Heart right ventricle (tissue), 16 donors: Measurements from ENCODE around the gene ARL2. TPM values are rescaled to one million over a fixed set of nuclear protein-coding genes. Genes with fewer than 3 reads are reported as not detected.

Experiments
- ATAC-seq, 8 donors: fragments of 200-7000 bp; cut with Tn5 transposase; one replicate each; pipeline ENCODE4 v1.9.1; 2020; ENCODE audit warnings: mild to moderate bottlenecking in 8 of 8, moderate library complexity in 8 of 8, moderate number of reproducible peaks in 1 of 8
- DNase-seq, 2 donors: peaks; one replicate each; pipeline ENCODE4 v3.0.0-alpha.2; 2020
- H3K27ac ChIP-seq, 10 donors: fragments of 200-600 bp; sonication (generic) in 2 of 10; one replicate each; pipeline versions ENCODE4 v1.5.0 to v1.8.0; 2020 to 2022; ENCODE audit warnings: mild to moderate bottlenecking in 3 of 10
- H3K27me3 ChIP-seq, 7 donors: fragments of 200-600 bp; one replicate each; pipeline ENCODE4 v1.8.0; 2021 to 2022; ENCODE audit warnings: mild to moderate bottlenecking in 2 of 7
- H3K36me3 ChIP-seq, 9 donors: fragments of 200-600 bp; sonication (generic) in 1 of 9; one replicate each; pipeline versions ENCODE4 v1.5.0 to v1.8.0; 2020 to 2022; ENCODE audit warnings: mild to moderate bottlenecking in 2 of 9
- H3K4me1 ChIP-seq, 9 donors: fragments of 200-600 bp; sonication (generic) in 1 of 9; one replicate each; pipeline versions ENCODE4 v1.5.0 to v1.8.0; 2020 to 2022; ENCODE audit warnings: mild to moderate bottlenecking in 4 of 9
- H3K4me3 ChIP-seq, 10 donors: fragments of 200-600 bp; sonication (generic) in 2 of 10; one replicate each; pipeline versions ENCODE4 v1.5.0 to v1.8.0; 2020 to 2022; ENCODE audit warnings: mild to moderate bottlenecking in 7 of 10, moderate library complexity in 2 of 10
- H3K9me3 ChIP-seq, 11 donors: fragments of 200-600 bp in 10 of 11; sonication (generic) in 2 of 11; one replicate each; pipeline versions ENCODE4 v1.5.0 to v1.8.0; 2013 to 2022; ENCODE audit warnings: mild to moderate bottlenecking in 2 of 11, control low read depth in 1 of 11, moderate library complexity in 1 of 11
- WGBS, 2 donors: extraction: QIAGEN DNeasy Blood & Tissue Kit; methylation state at CpG; one replicate each; pipeline ENCODE4 v1.1.7; 2013; ENCODE audit warnings: inconsistent platforms in 1 of 2; 5-methylcytosine and 5-hydroxymethylcytosine counted together
- intact Hi-C, 10 donors: fragments of 100-400 bp; cut with DNase I; formaldehyde crosslinking; loops; one replicate each; pipeline versions ENCODE4 v1.11.1 to v1.14.2; 2022
- polyA plus RNA-seq, 2 donors: library from polyadenylated mRNA; stranded (reverse); fragments of 200-250 nt; gene quantifications; one replicate each; pipeline ENCODE4 v1.2.3, GENCODE V29; 2013
- total RNA-seq, 10 donors: library from RNA; stranded (reverse); fragmentation: NEBNext Ultra II Directional in 3 of 10; extraction: Animal tissue kit (Norgen Biotek cat#: 25700) in 3 of 10; gene quantifications; one replicate each; pipeline versions ENCODE4 v1.2.1 to v1.2.4, GENCODE V29; 2021 to 2023
- TF ChIP-seq, protein P1 (sequence below), 9 donors: fragments of 200-600 bp; sonication (generic) in 2 of 9; IDR thresholded peaks; one replicate each; pipeline versions ENCODE4 v1.5.0 to v1.8.0; 2021 to 2022; ENCODE audit warnings: antibody characterized with exemption in 9 of 9, mild to moderate bottlenecking in 5 of 9, moderate library complexity in 1 of 9
- donor health status: Arrhythmogenic right ventricular cardiomyopathy.
- donor health status: ischemic (EF 13 %, LVEDD 7.1; RV severe dilation, severe dysfunction).
- donor health status: healthy with polysubstance abuse.
- donor health status: DM: no; HTN: yes; CAD: no.
- donor health status: DM: no; HTN: no; CAD: no.
- donor health status: ischemic (EF 25% LVEDD 6.9; RV normal size, moderate dysfunction).
- donor health status: ischemic (EF 25% LVEDD 5.7; RV mildly dilated, moderate dysfunction).
- donor health status: healthy.
- donor health status: DM: yes; HTN: yes; CAD: no.
- donor health status: Ischemic cardiomyopathy.
- donor health status: ischemic (EF 35%, LVEDD 5.7; RV mildly dilated, moderate dysfunction).
- donor health status: nonischemic (EF 11% LVEDD 7.7; RV severe dilation, severe dysfunction).
- donor health status: DM: yes; HTN: yes; CAD: no.
- donor health status: PGD.
- donor health status: ischemic (EF 29% LVEDD 5.4; RV normal size, mild dysfunction).
- donor health status: nonischemic (EF 23%, LVEDD 6.1; RV moderate dilation, normal function).

The ARL2 gene
- total and polyA plus RNA-seq, 12 donors: 92.6 to 157 (median 117) TPM

DNA sequence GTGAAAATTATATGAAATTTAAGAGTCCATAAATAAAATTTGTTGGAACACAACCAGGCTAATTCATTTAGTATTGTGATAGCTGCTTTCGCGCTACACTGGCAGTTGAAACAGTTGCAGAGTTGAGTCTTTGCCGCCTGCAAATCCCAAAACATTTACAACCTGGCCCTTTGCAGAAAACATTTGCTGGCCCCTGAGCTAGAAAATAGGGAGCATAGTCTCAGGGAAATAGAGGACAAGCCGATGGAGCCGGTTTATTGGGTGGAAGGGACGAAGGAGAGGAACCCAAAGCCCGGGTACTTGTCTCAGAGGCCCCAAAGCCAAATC is 26.5 kb downstream of the ARL2 start:
- Histone ChIP-seq H3K27ac (peak overlapping the region; percentile 81 to 97 (median 93)), H3K4me1 (peaks cover 0 to 40% (median 18%) of the 10 kb centered on the region in 9 donors), H3K9me3 (no peaks in the 10 kb centered on the region), H3K27me3 (no peaks in the 10 kb centered on the region), H3K4me3 (peak overlapping the region; percentile 42 to 92 (median 80)), H3K36me3 (peaks cover 0 to 59% (median 15%) of the 10 kb centered on the region in 9 donors)
- ATAC-seq (no peak), DNase-seq (no peak)
- intact Hi-C loops: loop anchor here in 3 of 10 donors (1.0 to 5.0 kb wide), 3 partner anchors 42 to 44 kb away; partner anchors contain the start of genes CDCA5 (in 3 of the 3) and ZFPL1 (in 3 of the 3)
- WGBS, 2 donors: 15 to 19% methylated on average over 7 of the region's 7 CpGs
- TF ChIP-seq, protein P1, sequence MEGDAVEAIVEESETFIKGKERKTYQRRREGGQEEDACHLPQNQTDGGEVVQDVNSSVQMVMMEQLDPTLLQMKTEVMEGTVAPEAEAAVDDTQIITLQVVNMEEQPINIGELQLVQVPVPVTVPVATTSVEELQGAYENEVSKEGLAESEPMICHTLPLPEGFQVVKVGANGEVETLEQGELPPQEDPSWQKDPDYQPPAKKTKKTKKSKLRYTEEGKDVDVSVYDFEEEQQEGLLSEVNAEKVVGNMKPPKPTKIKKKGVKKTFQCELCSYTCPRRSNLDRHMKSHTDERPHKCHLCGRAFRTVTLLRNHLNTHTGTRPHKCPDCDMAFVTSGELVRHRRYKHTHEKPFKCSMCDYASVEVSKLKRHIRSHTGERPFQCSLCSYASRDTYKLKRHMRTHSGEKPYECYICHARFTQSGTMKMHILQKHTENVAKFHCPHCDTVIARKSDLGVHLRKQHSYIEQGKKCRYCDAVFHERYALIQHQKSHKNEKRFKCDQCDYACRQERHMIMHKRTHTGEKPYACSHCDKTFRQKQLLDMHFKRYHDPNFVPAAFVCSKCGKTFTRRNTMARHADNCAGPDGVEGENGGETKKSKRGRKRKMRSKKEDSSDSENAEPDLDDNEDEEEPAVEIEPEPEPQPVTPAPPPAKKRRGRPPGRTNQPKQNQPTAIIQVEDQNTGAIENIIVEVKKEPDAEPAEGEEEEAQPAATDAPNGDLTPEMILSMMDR (IDR thresholded peaks at IDR 0.05): no peak

DNA sequence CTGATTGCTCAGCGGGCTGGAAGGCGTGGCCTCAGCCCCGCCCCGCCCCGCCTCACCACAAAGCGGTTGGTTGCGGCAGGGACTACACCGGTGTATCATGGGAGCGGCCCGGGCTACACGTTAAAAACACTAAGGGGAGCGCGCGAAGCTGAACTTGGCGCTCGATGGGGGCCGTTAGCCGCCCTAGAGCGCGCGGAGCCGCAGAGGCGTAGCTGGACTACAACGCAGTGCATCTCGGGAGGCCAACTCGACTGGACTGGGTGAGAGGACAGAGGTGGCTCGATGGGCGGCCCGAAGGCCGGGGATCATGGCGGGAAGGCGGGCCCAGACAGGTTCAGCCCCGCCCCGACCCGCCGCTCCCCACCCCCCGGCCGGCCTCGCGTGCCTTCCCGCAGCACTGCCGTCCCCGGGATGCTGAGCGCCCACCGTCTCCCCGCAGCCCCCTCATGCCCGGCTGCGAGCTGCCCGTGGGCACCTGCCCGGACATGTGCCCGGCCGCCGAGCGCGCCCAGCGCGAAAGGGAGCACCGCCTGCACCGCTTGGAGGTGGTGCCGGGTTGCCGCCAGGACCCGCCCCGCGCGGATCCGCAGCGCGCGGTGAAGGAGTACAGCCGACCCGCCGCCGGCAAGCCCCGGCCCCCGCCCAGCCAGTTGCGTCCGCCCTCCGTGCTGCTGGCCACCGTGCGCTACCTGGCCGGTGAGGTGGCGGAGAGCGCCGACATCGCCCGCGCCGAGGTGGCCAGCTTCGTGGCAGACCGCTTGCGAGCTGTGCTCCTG is 27.1 kb downstream of the ARL2 start, which contains the start of gene SAC3D1:
Gene SAC3D1 (plus strand): TSS at position 364 of the 776 bp plus-strand sequence. CDS start 83 bp downstream, at position 447.
- ATAC-seq (peak; percentile 96 to 98 (median 97)), DNase-seq (peak; percentile 89)
- WGBS, 2 donors: 0 to 1% methylated on average over 90 to 91 of the region's 91 CpGs
- H3K4me1 ChIP-seq: peaks cover 0 to 40% (median 18%) of the 10 kb centered on the region in 9 donors
- H3K27me3 ChIP-seq: no peaks in the 10 kb centered on the region
- peaks cover 0 to 59% (median 10%) of the 10 kb centered on the region in 9 donors for H3K36me3 ChIP-seq
- no peaks in the 10 kb centered on the region for H3K9me3 ChIP-seq
- peak within 1 kb of the TSS; percentile 81 to 97 (median 93) for H3K27ac ChIP-seq
- TF ChIP-seq, protein P1 (IDR thresholded peaks at IDR 0.05): peak in 2 of 9 donors; percentile 9 to 16
- intact Hi-C loops: loop anchor here in 3 of 10 donors (1.0 to 5.0 kb wide), 3 partner anchors 41 to 44 kb away; partner anchors contain the start of genes CDCA5 (in 3 of the 3) and ZFPL1 (in 3 of the 3)
- H3K4me3 ChIP-seq: peak within 1 kb of the TSS; percentile 42 to 92 (median 80)

- Histone ChIP-seq H3K4me3 (no peak overlapping the region), H3K9me3 (no peaks in the 10 kb centered on the region), H3K36me3 (peaks cover 0 to 44% (median 6%) of the 10 kb centered on the region in 9 donors), H3K4me1 (peaks cover 0 to 55% (median 25%) of the 10 kb centered on the region in 9 donors), H3K27me3 (no peaks in the 10 kb centered on the region), H3K27ac (no peak overlapping the region)
- ATAC-seq (no peak), DNase-seq (no peak)
- TF ChIP-seq, protein P1 (IDR thresholded peaks at IDR 0.05): no peak
- 85 to 87% methylated on average over 6 of the region's 6 CpGs for WGBS, 2 donors
- intact Hi-C loops: loop anchor here in 1 of 10 donors (5.0 kb wide), 1 partner anchor 39 kb away; the partner anchor contains the start of genes CDCA5 and ZFPL1
Measured at GRCh38 chr11:65042891-65043290, 28.9 kb downstream of the ARL2 start.

DNA sequence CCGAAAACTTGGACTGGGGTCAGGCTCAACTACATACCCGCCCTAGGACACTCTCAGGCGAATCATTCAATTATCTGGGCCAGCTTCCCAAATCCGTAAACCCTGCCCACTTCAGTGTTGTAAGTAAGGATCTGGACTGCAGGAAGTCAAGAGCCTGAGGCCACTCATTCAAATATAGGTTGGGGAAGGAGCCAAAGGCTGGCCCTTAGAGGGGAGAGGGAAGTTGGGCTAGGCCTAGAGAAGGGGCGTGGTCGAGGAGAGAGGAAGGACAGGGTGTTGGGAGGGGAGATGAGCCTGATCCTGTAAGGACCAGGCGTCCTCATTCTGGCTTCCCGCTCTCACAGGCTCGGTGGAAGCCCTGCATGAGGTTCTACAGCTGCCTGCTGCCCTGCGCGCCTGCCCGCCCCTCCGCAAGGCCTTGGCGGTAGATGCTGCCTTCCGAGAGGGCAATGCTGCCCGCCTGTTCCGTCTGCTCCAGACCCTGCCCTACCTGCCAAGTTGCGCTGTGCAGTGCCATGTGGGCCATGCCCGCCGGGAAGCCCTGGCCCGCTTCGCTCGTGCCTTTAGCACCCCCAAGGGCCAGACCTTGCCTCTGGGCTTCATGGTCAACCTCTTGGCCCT is 30.0 kb downstream of the ARL2 start:
- no peaks in the 10 kb centered on the region for H3K27me3 ChIP-seq
- TF ChIP-seq, protein P1 (IDR thresholded peaks at IDR 0.05): no peak
- DNase-seq (peak; percentile 30 to 47), ATAC-seq (peak in 3 of 8 donors; percentile 2 to 24 (median 22))
- H3K9me3 ChIP-seq: no peaks in the 10 kb centered on the region
- intact Hi-C loops: loop anchor here in 1 of 10 donors (5.0 kb wide), 1 partner anchor 38 kb away; the partner anchor contains the start of genes CDCA5 and ZFPL1
- H3K4me3 ChIP-seq: no peak overlapping the region
- 85 to 88% methylated on average over 23 of the region's 23 CpGs for WGBS, 2 donors
- peak overlapping the region in 1 of 10 donors; percentile 44 for H3K27ac ChIP-seq
- H3K36me3 ChIP-seq: peaks cover 0 to 33% (median 4%) of the 10 kb centered on the region in 9 donors
- peaks cover 0 to 61% (median 29%) of the 10 kb centered on the region in 9 donors for H3K4me1 ChIP-seq
